Mesendoderm (in vitro differentiated cells): Measurements from ENCODE around the gene LGR6.

Source experiments
- DNase-seq: peaks from one replicate; pipeline ENCODE4 v3.0.0; 2013
- H2AK5ac ChIP-seq: 2 replicates; pipeline ENCODE4 v1.6.1; 2013; ENCODE audit warnings: low read length, inconsistent platforms
- H2BK120ac ChIP-seq: 2 replicates; pipeline ENCODE4 v1.6.1; 2013; ENCODE audit warnings: low read depth, mild to moderate bottlenecking, low read length, moderate library complexity, mixed read lengths
- H2BK15ac ChIP-seq: replicated peaks from 2 replicates; pipeline ENCODE4 v1.6.1; 2013; ENCODE audit warnings: low read depth, mild to moderate bottlenecking, moderate library complexity
- H2BK5ac ChIP-seq: 2 replicates; pipeline ENCODE4 v1.6.1; 2013; ENCODE audit warnings: low read length, inconsistent platforms
- H3K18ac ChIP-seq: 2 replicates; pipeline ENCODE4 v1.6.1; 2013; ENCODE audit warnings: mild to moderate bottlenecking, low read length, mixed read lengths
- H3K23ac ChIP-seq: one replicate; pipeline ENCODE4 v1.6.1; 2013; ENCODE audit warnings: low read length
- H3K27ac ChIP-seq: 2 replicates; pipeline ENCODE4 v1.5.1; 2013; ENCODE audit warnings: low read depth, mild to moderate bottlenecking, inconsistent platforms, low read length, moderate library complexity
- H3K27me3 ChIP-seq: 2 replicates; pipeline ENCODE4 v1.6.1; 2013; ENCODE audit warnings: low read length, control low read depth, mild to moderate bottlenecking, inconsistent platforms; ENCODE audit not compliant: insufficient read depth, poor library complexity
- H3K36me3 ChIP-seq: 2 replicates; pipeline ENCODE4 v1.6.1; 2013; ENCODE audit warnings: low read length, inconsistent platforms; ENCODE audit not compliant: control insufficient read depth, insufficient read depth
- H3K4ac ChIP-seq: one replicate; pipeline ENCODE4 v1.6.1; 2013; ENCODE audit warnings: low read depth, mild to moderate bottlenecking, low read length, moderate library complexity
- H3K4me1 ChIP-seq: 2 replicates; pipeline ENCODE4 v1.6.1; 2013; ENCODE audit warnings: low read depth, low read length, inconsistent platforms; ENCODE audit not compliant: control insufficient read depth
- H3K4me2 ChIP-seq: 2 replicates; pipeline ENCODE4 v1.6.1; 2013; ENCODE audit warnings: low read length
- H3K4me3 ChIP-seq: 2 replicates; pipeline ENCODE4 v1.5.1; 2013; ENCODE audit warnings: mild to moderate bottlenecking, low read length
- H3K56ac ChIP-seq: one replicate; pipeline ENCODE4 v1.6.1; 2013; ENCODE audit warnings: low read length
- H3K79me1 ChIP-seq: 2 replicates; pipeline ENCODE4 v1.6.1; 2013; ENCODE audit warnings: low read length, inconsistent platforms
- H3K79me2 ChIP-seq: 2 replicates; pipeline ENCODE4 v1.6.1; 2013; ENCODE audit warnings: mild to moderate bottlenecking, low read length; ENCODE audit not compliant: control insufficient read depth, insufficient read depth
- H3K9ac ChIP-seq: 2 replicates; pipeline ENCODE4 v1.6.1; 2013; ENCODE audit warnings: low read length, inconsistent platforms
- H4K5ac ChIP-seq: one replicate; pipeline ENCODE4 v1.6.1; 2013; ENCODE audit warnings: low read length
- H4K8ac ChIP-seq: one replicate; pipeline ENCODE4 v1.6.1; 2013; ENCODE audit warnings: low read depth, mild to moderate bottlenecking, control low read depth, low read length, moderate library complexity
- WGBS: extraction: QIAGEN DNeasy Blood & Tissue Kit; methylation state at CpG from one replicate; pipeline ENCODE4 v1.1.7; 2013; ENCODE audit warnings: low lambda C conversion rate, missing lambda C conversion rate; ENCODE audit not compliant: insufficient coverage; ENCODE audit errors: extremely low coverage; 5-methylcytosine and 5-hydroxymethylcytosine counted together

Gene LGR6

GRCh38 chr1:202281316-202282024 lies 87.9 kb downstream of the LGR6 start:
- H3K56ac ChIP-seq: no peak overlapping the region
- WGBS: no CpG with 5 or more reads among the region's 5 CpGs
- H2BK15ac ChIP-seq: no peak overlapping the region
- H3K18ac ChIP-seq: no peak overlapping the region
- H3K23ac ChIP-seq: no peak overlapping the region
- H4K8ac ChIP-seq: no peak overlapping the region
- H3K4me2 ChIP-seq: no peak overlapping the region
- H3K79me1 ChIP-seq: no peaks in the 10 kb centered on the region
- H3K79me2 ChIP-seq: no peaks in the 10 kb centered on the region
- H2BK120ac ChIP-seq: no peak overlapping the region
- no peak overlapping the region for H3K9ac ChIP-seq
- no peak overlapping the region for H4K5ac ChIP-seq
- H3K4ac ChIP-seq: no peak overlapping the region
- H3K27me3 ChIP-seq: no peaks in the 10 kb centered on the region
- no peaks in the 10 kb centered on the region for H3K36me3 ChIP-seq
- H3K4me3 ChIP-seq: no peak overlapping the region
- no peak overlapping the region for H2BK5ac ChIP-seq
- H3K4me1 ChIP-seq: no peaks in the 10 kb centered on the region
- peak; percentile 15 for DNase-seq
- H2AK5ac ChIP-seq: no peak overlapping the region
- no peak overlapping the region for H3K27ac ChIP-seq

DNA sequence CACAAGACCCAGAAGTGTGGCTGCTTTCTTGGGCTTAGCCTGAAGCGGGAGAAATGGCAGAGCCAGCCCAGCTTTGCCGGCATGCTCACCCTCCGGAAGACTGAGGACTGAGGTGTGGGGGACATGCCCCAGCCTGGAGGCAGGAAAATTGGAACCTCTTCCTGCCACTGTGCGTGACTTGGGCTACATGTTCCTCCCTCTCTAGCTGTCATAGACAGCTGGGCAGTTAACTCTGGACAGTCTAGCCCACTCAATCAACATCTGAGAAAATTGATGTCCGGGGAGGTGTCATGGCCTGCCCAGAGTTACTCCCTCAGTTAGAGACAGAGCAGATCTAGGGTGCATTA lies 88.4 kb downstream of the LGR6 start:
- Histone ChIP-seq H3K27me3 (no peaks in the 10 kb centered on the region), H3K9ac (no peak overlapping the region)

DNA sequence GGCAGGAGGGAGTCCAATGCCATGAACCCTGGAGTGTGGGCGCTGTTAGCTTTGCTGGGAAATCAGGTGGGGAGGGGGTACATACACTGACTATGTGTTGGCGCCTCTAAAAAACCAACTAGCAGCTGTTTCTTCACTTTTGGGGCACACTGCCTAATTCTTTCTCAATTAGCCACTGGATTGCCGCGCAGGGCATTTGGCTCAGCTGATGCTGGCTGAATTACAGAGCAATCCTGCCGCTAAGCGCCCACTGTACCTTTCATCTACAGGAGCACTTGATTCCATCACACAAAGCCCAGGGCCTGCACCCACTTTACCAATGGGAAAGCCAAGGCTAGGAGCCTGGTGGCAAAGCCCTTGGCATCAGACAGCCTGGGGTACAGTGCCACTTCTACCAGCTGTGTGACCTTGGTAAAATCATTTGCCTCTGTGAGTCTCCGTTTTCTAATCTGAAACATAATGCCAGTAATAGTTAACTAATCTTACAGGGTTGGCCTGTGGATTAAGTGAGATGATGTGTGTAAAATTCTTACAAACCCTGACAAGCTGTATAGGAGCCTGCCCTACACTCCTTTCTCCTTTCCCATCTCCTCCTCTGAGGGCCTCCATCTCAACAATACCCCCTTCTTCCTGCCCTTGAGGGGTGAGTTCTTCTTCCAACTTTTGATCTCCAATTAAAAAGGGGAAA lies 89.1 kb downstream of the LGR6 start:
- Histone ChIP-seq H3K9ac (no peak overlapping the region), H3K27ac (no peak overlapping the region), H2BK120ac (no peak overlapping the region), H3K4ac (no peak overlapping the region), H3K4me1 (no peaks in the 10 kb centered on the region), H4K8ac (no peak overlapping the region), H3K36me3 (no peaks in the 10 kb centered on the region), H3K4me3 (no peak overlapping the region), H2BK5ac (no peak overlapping the region), H3K79me2 (no peaks in the 10 kb centered on the region), H3K18ac (no peak overlapping the region), H4K5ac (no peak overlapping the region), H2BK15ac (no peak overlapping the region), H3K4me2 (no peak overlapping the region), H3K56ac (no peak overlapping the region), H2AK5ac (no peak overlapping the region), H3K27me3 (no peaks in the 10 kb centered on the region), H3K79me1 (no peaks in the 10 kb centered on the region), H3K23ac (no peak overlapping the region)
- DNase-seq: no peak
- WGBS: no CpG with 5 or more reads among the region's 7 CpGs

More for the DNA sequence above, 88.4 kb downstream of the LGR6 start:
- Histone ChIP-seq H3K4ac (no peak overlapping the region), H4K5ac (no peak overlapping the region), H3K4me2 (no peak overlapping the region), H3K4me1 (no peaks in the 10 kb centered on the region), H3K79me1 (no peaks in the 10 kb centered on the region), H3K23ac (no peak overlapping the region), H2AK5ac (no peak overlapping the region), H2BK15ac (no peak overlapping the region), H3K36me3 (no peaks in the 10 kb centered on the region), H3K56ac (no peak overlapping the region), H3K18ac (no peak overlapping the region), H3K27ac (no peak overlapping the region), H3K79me2 (no peaks in the 10 kb centered on the region), H3K4me3 (no peak overlapping the region), H2BK5ac (no peak overlapping the region), H2BK120ac (no peak overlapping the region), H4K8ac (no peak overlapping the region)
- WGBS: no CpG with 5 or more reads among the region's 5 CpGs
- no peak for DNase-seq

GRCh38 chr1:202283379-202283844 lies 89.8 kb downstream of the LGR6 start:
- Histone ChIP-seq H4K5ac (no peak overlapping the region), H3K9ac (no peak overlapping the region), H3K56ac (no peak overlapping the region), H2BK120ac (no peak overlapping the region), H3K4ac (no peak overlapping the region), H3K27ac (no peak overlapping the region), H3K23ac (no peak overlapping the region), H3K4me1 (no peaks in the 10 kb centered on the region), H3K79me2 (no peaks in the 10 kb centered on the region), H2AK5ac (no peak overlapping the region), H3K27me3 (no peaks in the 10 kb centered on the region), H3K36me3 (no peaks in the 10 kb centered on the region), H3K18ac (no peak overlapping the region), H4K8ac (no peak overlapping the region), H3K4me3 (no peak overlapping the region), H3K4me2 (no peak overlapping the region), H3K79me1 (no peaks in the 10 kb centered on the region), H2BK15ac (no peak overlapping the region), H2BK5ac (no peak overlapping the region)
- no CpG with 5 or more reads among the region's 10 CpGs for WGBS
- no peak for DNase-seq

- no CpG with 5 or more reads among the region's 4 CpGs for WGBS
- Histone ChIP-seq H3K4ac (no peak overlapping the region), H3K4me2 (no peak overlapping the region), H3K79me2 (no peaks in the 10 kb centered on the region), H3K79me1 (no peaks in the 10 kb centered on the region), H3K4me1 (no peaks in the 10 kb centered on the region), H3K27ac (no peak overlapping the region), H2BK15ac (no peak overlapping the region), H3K27me3 (no peaks in the 10 kb centered on the region), H3K36me3 (no peaks in the 10 kb centered on the region), H2BK120ac (no peak overlapping the region), H2AK5ac (no peak overlapping the region), H3K9ac (no peak overlapping the region), H4K8ac (no peak overlapping the region), H4K5ac (no peak overlapping the region), H3K18ac (no peak overlapping the region), H3K4me3 (no peak overlapping the region), H3K23ac (no peak overlapping the region), H2BK5ac (no peak overlapping the region), H3K56ac (no peak overlapping the region)
- DNase-seq: peak; percentile 64
These were observed 90.4 kb downstream of the LGR6 start for GRCh38 chr1:202283991-202284390.
